Dermis microvascular lymphatic vessel endothelial cell (primary cell): ENCODE results near the gene HAS3. TPM values are rescaled to one million over a fixed set of nuclear protein-coding genes. Genes with fewer than 3 reads are reported as not detected.
"Not testable (repeated sequence)": the region's sequence is repeated elsewhere in the genome, so short reads cannot be mapped to it uniquely, and the experiment has no call there.

Source experiments
- DNase-seq, 2 donors: peaks; one replicate each; pipeline versions ENCODE4 v3.0.0 to v3.0.0-alpha.2; 2010; ENCODE audit warnings: low read depth in 2 of 2
- total RNA-seq: library from RNA; depleted of rRNA; stranded (reverse); fragments of >200 nt; gene quantifications from 2 replicates; pipeline ENCODE4 v1.2.1, GENCODE V29; 2014

HAS3 gene
- total RNA-seq, 1 donor from 2014 or later, result 1.0 TPM

DNA sequence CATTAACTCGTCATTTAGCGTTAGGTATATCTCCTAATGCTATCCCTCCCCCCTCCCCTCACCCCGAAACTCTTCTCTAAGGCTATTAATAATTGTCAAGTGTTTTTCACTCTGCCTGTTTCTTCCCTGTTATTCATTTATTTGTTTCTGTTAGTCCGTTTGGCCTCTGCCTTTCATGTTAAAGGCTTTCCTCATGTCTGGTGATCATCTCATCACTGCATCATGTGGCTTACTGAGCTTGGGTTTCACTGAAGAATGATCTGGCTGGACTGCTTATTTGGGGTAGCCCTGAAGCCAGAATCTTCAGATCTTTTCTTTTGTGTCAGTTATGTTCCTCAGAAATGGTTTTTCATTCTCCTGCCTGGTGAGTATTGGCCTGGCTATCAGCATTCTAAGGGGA, 36.5 kb downstream of the HAS3 start:
- no peak for DNase-seq

DNA sequence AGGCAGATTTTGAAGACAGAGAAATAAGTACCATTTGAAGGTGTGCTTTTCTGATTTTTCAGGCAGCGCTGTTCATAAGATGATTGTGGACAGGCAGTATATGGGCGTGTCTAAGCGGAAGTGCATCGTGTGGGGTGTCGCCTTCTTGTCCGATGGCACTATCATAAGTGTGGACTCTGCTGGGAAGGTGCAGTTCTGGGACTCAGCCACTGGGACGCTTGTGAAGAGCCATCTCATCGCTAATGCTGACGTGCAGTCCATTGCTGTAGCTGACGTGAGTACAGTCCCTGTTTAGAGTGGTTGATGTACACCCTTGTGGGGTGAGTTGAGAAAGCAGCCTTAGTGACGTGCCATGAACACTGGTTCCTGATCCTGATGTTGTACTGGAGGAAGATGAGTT, 37.7 kb downstream of the HAS3 start:
- no peak for DNase-seq

DNA sequence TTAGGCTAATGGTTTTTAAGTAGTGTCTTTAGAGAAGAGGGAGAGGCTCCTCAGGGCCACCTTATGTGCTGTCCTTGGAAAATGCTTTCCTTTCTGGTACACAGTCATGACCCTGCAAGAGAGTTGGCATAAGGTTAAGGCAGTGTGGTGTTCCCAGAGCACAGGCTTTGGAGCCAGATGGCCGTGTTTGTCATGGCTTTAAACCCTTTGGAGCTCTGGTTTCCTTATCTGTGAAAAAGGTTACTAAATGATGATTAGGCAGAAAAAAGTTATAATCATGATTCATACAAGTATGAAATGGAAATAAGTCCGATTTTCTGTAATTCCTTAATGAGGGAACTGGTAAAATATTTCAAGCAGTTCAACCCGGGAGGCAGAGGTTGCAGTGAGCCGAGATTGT, 40.2 kb downstream of the HAS3 start:
- DNase-seq, result no peak

DNA sequence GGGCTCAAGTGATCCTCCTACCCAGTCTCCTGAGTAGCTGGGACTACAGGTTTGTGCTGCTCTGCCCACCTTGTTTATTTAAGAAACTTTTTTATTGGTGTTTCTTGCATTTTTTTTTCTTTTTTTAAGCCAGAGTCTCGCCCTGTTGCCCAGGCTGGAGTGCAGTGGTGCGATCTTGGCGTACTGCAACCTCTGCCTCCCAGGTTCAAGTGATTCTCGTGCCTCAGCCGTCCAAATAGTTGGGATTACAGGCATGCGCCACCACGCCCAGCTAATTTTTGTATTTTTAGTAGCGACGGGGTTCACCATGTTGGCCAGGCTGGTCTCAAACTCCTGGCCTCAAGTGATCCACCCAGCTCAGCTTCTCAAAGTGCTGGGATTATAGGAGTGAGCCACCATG, 44.2 kb downstream of the HAS3 start:
- DNase-seq, result not testable (repeated sequence)

DNA sequence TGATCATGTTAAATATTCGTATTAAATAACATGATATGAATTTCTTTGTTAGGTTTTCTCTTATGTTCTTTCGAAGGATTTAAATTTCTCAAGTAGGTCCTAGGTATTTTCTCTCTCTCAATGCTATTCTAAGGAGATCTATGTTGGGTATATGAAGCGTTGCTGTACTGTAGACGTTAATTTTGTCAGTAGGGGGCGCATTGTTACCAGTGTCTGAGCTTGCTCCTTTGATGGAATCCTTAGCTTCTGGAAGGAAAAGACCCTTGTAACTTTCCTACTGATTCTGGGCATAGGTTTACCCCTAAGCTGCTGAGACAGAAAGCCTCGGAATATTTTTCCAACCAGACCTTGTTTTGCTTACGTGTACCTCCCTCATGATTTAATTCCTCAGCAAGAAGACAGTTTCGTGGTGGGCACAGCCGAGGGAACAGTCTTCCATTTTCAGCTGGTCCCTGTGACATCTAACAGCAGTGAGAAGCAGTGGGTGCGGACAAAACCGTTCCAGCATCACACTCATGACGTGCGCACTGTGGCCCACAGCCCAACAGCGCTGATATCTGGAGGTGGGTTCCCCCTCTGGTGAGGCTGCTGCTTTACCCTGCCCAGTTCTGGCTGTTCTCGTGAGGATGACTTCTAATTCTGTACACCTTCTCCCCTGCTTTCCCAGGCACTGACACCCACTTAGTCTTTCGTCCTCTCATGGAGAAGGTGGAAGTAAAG, 44.9 kb downstream of the HAS3 start:
- DNase-seq, result peak; percentile 60 to 84

DNA sequence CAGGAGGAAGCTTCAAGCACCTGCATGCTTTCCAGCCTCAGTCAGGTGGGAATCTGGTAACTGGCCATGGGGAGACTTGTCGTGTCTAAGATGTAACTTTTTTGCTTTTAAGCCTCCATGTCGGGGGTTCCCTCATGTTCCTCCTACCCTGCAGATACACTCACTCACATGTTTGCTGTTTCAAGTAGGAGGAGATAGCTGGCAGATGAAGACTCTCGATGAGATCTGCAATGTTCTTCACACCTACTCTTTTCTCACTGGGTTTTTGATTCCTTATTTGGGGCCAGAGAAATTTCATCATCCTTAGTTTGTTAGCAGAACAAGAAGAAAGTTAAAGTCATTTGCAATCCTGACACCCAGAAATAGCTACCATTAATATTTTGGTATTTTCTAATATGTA, 51.7 kb downstream of the HAS3 start:
- no peak for DNase-seq

DNA sequence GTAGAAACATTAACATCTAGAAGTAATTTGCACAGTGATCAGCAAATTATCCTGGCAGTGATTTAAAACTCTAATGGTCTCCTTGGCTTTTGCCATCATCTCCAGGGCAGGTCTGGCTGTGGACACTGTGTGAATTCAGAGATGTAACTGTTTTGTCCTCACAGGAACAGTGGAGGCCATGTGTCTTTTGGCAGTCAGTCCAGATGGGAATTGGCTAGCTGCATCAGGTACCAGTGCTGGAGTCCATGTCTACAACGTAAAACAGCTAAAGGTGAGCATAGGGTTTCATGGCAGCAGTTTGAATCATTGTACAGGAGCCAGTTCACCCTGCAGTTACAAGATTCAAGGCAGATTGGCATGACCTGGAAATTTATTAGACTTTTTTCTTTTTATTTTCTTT, 54.7 kb downstream of the HAS3 start:
- DNase-seq, result no peak

DNA sequence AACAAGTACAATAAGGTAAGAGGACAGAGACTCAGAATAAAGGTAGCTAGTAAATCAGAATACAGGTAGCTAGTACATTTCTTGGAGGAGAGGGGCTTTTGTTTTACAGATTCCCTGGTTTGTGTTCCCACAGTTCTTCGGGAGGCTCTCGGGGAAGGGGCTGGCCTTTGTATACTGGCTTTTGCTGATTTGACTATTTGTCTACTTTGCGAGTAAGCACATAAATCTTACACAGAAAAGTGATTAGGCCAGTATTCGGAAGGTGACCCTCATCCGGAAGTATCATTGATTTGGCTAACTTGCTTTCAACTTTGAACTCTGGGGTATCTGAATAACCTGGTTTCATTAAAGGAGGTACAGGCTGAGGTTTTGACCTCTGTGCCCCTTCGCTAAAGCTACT, 60.1 kb downstream of the HAS3 start:
- no peak for DNase-seq

DNA sequence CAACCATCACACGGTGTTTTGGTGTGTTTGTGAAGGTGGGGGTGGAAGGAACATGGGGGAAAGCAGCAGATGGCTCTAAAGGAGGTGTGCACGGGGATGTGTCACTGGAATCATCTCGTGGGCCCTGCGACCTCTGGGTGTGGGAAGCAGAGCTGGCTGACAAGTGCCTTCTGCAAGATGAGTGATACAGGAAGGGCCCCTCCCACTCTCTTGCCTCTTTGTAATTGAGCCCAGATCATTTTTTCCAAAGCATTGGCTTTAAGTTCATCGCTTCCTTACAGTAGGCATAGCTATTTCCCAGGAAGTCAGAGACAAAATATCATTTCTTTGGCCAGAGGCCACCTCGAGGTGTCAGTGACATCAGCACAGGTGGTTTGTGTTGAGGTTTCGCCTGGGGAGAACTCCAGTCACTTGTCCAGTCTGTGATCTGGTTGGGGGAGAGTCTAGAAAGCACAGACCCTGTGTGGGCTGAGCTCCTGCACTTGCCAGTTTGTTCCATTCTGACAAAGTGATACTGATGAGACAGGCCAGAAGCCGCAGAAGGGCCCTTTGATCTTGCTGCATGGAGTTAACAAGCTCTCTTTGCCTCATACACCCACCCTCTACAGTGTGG, 60.9 kb downstream of the HAS3 start:
- peak in 1 of 2 donors; percentile 69 for DNase-seq

DNA sequence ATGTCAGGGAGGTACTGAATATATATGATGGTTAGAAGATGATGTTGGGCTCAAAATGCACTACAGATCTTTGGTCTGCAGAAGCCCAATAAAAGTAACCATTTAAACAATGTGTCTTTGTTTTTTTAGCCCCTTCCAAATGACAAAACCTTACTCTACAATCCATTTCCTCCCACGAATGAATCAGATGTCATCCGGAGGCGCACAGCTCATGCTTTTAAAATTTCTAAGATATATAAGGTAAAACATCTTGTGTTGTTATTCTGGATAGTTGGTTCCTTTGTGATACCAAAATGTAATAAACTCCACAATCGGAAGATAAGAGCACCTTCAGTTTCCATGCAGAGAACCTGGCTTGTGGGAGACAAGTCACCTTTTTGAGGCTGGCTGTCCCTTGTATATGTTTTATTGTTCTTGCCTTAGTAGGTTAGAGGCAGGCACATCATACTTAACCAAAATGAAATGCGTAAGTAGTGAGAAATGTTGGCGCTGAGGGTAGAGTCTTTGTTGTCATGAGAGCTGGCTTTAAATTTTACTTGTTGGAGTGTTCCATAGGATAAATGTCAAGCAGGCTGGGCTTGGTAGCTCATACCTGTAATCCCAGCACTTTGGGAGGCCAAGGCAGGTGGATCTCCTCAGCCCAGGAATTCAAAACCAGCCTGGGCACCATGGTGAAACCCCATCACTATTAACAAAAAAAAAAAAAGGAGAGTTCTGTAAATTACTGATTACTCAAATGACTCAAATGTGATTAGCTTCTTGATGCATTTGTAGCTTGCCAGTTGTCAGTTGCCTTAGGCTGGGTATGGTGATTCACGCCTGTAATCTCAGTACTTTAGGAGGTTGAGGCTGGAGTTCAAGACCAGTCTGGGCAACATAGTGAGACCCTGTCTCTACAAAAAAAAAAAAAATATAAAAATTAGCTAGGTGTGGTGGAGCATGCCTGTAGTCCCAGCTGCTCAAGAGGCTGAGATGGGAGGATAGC, 61.8 kb downstream of the HAS3 start:
- DNase-seq, result peak in 1 of 2 donors; percentile 57

Other genes starting within 250 kb of the HAS3 start
- gene CHTF8, start 26.9 kb downstream of the HAS3 start, total RNA-seq, result 60.8 and 85.3 TPM in 2 replicates
- 10.7 and 19.1 TPM in 2 replicates for gene UTP4, start 27.0 kb downstream of the HAS3 start, total RNA-seq
- gene SNTB2, start 81.5 kb downstream of the HAS3 start, total RNA-seq, result 69.3 and 106 TPM in 2 replicates
- gene VPS4A, start 205.7 kb downstream of the HAS3 start, total RNA-seq, result 27.3 and 31.1 TPM in 2 replicates
- gene PDF, start 224.9 kb downstream of the HAS3 start, total RNA-seq, result 10.1 and 13.4 TPM in 2 replicates
- 17.7 and 29.5 TPM in 2 replicates for gene COG8, start 233.9 kb downstream of the HAS3 start, total RNA-seq
- gene NIP7, start 234.1 kb downstream of the HAS3 start, total RNA-seq, result 22.7 and 23.0 TPM in 2 replicates
- not detected in 2 replicates for gene TMED6, start 246.1 kb downstream of the HAS3 start, total RNA-seq